MCF 10A (cell line): ENCODE measurements around the gene RAB12. TPM values are rescaled to one million over a fixed set of nuclear protein-coding genes. Genes with fewer than 3 reads are reported as not detected.
"Not testable (repeated sequence)": the region's sequence is repeated elsewhere in the genome, so short reads cannot be mapped to it uniquely, and the experiment has no call there.

Experiments used
- BruUV-seq: library from RNA; stranded (reverse); fragments of 400-500 nt; replicated peaks from 2 replicates; lab custom pipeline; 2021; lab: Mats Ljungman, UMichigan
- CTCF ChIA-PET: fragments of 300-600 bp; sonication (Branson Sonifier 250); formaldehyde crosslinking; extraction: SDS; loops from one replicate; lab custom pipeline; 2021; ENCODE audit warnings: antibody characterized with exemption, inconsistent platforms; lab: Yijun Ruan, JAX
- POLR2A ChIA-PET: fragments of 300-600, 350-650 bp; sonication (Branson Sonifier 250); formaldehyde crosslinking; extraction: SDS; loops from one replicate; lab custom pipeline; 2020; ENCODE audit warnings: antibody characterized with exemption, inconsistent platforms; lab: Yijun Ruan, JAX
- DNase-seq: peaks from one replicate; pipeline ENCODE4 v3.0.0-alpha.2; 2018; ENCODE audit not compliant: unreplicated experiment
- H3K27ac Mint-ChIP-seq: one replicate; pipeline ENCODE4 v1.8.0; 2022; ENCODE audit warnings: mild to moderate bottlenecking, low read depth, mixed read lengths; ENCODE audit not compliant: unreplicated experiment
- H3K27me3 Mint-ChIP-seq: one replicate; pipeline ENCODE4 v1.8.0; 2022; ENCODE audit warnings: mixed read lengths; ENCODE audit not compliant: insufficient read depth, unreplicated experiment
- H3K36me3 Mint-ChIP-seq: one replicate; pipeline ENCODE4 v1.8.0; 2022; ENCODE audit warnings: mild to moderate bottlenecking, moderate library complexity, mixed read lengths; ENCODE audit not compliant: insufficient read depth, unreplicated experiment
- H3K4me1 Mint-ChIP-seq: one replicate; pipeline ENCODE4 v1.8.0; 2022; ENCODE audit warnings: mixed read lengths; ENCODE audit not compliant: insufficient read depth, unreplicated experiment
- H3K4me3 Mint-ChIP-seq: one replicate; pipeline ENCODE4 v1.8.0; 2022; ENCODE audit warnings: mild to moderate bottlenecking, moderate library complexity, mixed read lengths; ENCODE audit not compliant: unreplicated experiment
- H3K9me3 Mint-ChIP-seq: one replicate; pipeline ENCODE4 v1.8.0; 2022; ENCODE audit warnings: mixed read lengths; ENCODE audit not compliant: unreplicated experiment
- intact Hi-C: fragments of 100-400 bp; cut with micrococcal nuclease; formaldehyde crosslinking; loops from 2 replicates; pipeline ENCODE4 v1.14.1; 2022
- total RNA-seq: library from RNA; stranded (reverse); gene quantifications from 2 replicates; pipeline ENCODE4 v1.2.3, GENCODE V29; 2022
- TF ChIP-seq, protein P1 (sequence below): fragments of 200-600 bp; IDR thresholded peaks from one replicate; pipeline ENCODE4 v1.8.0; 2022; ENCODE audit warnings: antibody characterized with exemption, mild to moderate bottlenecking; ENCODE audit not compliant: unreplicated experiment

RAB12 gene
- total RNA-seq, 1 experiment from 2014 or later, result 27.8 TPM

GRCh38 chr18:8617907-8618306 lies 8.7 kb downstream of the RAB12 start:
- peaks cover 29% of the 10 kb centered on the region for H3K4me1 Mint-ChIP-seq
- H3K9me3 Mint-ChIP-seq, result no peaks in the 10 kb centered on the region
- ChIA-PET CTCF (interaction anchor here (0.6 kb wide), 1 partner anchor 758 kb away, joined by 4 read pairs; no protein-coding TSS in a partner anchor), POLR2A (no interaction called here)
- no peaks in the 10 kb centered on the region for H3K27me3 Mint-ChIP-seq
- H3K36me3 Mint-ChIP-seq, result peaks cover 7% of the 10 kb centered on the region
- no peak overlapping the region for H3K27ac Mint-ChIP-seq
- DNase-seq, result no peak
- BruUV-seq, result no TSS peak
- TF ChIP-seq, protein P1, sequence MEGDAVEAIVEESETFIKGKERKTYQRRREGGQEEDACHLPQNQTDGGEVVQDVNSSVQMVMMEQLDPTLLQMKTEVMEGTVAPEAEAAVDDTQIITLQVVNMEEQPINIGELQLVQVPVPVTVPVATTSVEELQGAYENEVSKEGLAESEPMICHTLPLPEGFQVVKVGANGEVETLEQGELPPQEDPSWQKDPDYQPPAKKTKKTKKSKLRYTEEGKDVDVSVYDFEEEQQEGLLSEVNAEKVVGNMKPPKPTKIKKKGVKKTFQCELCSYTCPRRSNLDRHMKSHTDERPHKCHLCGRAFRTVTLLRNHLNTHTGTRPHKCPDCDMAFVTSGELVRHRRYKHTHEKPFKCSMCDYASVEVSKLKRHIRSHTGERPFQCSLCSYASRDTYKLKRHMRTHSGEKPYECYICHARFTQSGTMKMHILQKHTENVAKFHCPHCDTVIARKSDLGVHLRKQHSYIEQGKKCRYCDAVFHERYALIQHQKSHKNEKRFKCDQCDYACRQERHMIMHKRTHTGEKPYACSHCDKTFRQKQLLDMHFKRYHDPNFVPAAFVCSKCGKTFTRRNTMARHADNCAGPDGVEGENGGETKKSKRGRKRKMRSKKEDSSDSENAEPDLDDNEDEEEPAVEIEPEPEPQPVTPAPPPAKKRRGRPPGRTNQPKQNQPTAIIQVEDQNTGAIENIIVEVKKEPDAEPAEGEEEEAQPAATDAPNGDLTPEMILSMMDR, result no peak
- intact Hi-C loops, result no loop called here
- no peak overlapping the region for H3K4me3 Mint-ChIP-seq

DNA sequence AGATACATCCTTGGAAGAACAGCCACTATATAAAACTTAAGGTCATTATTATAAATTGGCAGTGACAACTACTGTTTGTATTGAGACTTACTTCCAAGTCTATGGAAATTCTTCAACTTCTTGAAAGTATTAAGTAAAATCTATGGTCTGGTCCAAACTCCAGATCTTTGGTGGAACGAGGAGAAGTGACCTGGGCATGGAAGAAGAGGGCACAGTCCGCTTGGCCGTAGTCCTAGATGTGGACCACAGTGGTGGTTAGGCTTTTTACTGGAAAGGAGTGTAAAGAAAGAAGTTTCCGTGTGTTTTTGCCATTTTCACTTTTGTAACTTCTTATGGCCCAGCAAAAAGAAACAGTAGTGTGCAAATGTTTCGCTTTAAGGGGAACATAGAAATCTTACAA lies 9.8 kb downstream of the RAB12 start:
- TF ChIP-seq, protein P1, result no peak
- ChIA-PET POLR2A (no interaction called here), CTCF (no interaction called here)
- Mint-ChIP-seq H3K4me1 (peaks cover 28% of the 10 kb centered on the region), H3K4me3 (no peak overlapping the region), H3K36me3 (peaks cover 7% of the 10 kb centered on the region), H3K27ac (no peak overlapping the region), H3K9me3 (no peaks in the 10 kb centered on the region), H3K27me3 (no peaks in the 10 kb centered on the region)
- DNase-seq, result no peak
- intact Hi-C loops, result no loop called here
- no TSS peak for BruUV-seq

DNA sequence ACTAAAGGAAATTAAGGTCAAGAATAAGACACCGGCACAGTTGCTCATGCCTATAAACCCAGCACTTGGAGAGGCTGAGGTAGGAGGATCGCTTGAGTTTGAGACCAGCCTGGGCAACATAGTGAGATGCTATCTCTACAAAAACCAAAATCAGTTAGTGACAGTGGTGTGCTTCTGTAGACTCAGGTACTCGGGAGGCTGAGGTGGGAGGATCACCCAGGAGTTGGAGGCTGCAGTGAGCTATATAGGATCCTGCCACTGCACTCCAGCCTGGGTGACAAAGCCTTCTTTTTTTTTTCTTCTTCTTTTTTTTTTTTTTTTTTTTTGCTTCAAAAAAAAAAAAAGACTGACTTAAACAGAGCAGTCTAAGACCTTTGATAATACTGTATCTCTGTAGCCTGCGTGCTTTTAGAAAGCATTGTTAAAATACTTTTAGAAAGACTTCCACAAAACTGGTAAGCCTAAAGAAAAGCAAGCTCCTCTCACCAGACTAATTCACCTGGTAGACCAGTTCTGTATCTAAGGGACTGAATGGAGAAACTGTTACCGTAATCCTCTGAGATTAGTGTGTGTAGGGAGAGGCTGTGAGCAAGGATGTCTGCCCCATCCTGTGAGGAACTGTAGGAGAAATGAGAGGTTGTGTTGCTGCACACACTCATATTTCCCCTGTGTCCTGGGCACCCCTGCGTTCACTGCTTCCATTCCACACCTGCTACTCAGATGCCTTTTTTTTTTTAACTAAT lies 10.8 kb downstream of the RAB12 start:
- H3K27me3 Mint-ChIP-seq, result no peaks in the 10 kb centered on the region
- no peaks in the 10 kb centered on the region for H3K9me3 Mint-ChIP-seq
- H3K4me3 Mint-ChIP-seq, result no peak overlapping the region
- H3K36me3 Mint-ChIP-seq, result peaks cover 15% of the 10 kb centered on the region
- H3K27ac Mint-ChIP-seq, result no peak overlapping the region
- TF ChIP-seq, protein P1, result no peak
- DNase-seq, result no peak
- peaks cover 24% of the 10 kb centered on the region for H3K4me1 Mint-ChIP-seq
- CTCF ChIA-PET, result no interaction called here
- POLR2A ChIA-PET, result no interaction called here
- intact Hi-C loops, result no loop called here
- BruUV-seq, result no TSS peak

DNA sequence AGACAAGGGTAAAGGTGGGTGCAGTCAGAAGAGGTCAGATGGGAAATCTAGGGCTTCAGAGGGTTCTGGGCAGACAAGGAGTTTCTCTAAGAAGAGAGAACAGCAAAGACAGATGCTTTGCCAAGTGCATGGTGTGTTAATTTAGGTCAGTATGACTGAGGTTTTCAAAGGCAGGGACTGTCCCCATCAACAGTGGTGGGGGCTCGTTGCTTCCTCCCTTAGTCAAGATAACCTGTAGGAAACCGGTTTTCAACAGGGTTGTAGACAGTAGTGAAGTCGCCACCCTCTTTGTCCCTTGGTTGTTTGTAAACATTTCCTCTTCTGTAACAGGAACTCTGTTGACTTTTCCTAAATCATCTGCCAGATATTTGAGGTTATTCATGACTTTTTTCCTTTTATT lies 11.6 kb downstream of the RAB12 start:
- no peak for DNase-seq
- no peak overlapping the region for H3K4me3 Mint-ChIP-seq
- BruUV-seq, result no TSS peak
- no peaks in the 10 kb centered on the region for H3K9me3 Mint-ChIP-seq
- intact Hi-C loops, result no loop called here
- ChIA-PET CTCF (no interaction called here), POLR2A (no interaction called here)
- H3K36me3 Mint-ChIP-seq, result peaks cover 22% of the 10 kb centered on the region
- TF ChIP-seq, protein P1, result no peak
- no peak overlapping the region for H3K27ac Mint-ChIP-seq
- no peaks in the 10 kb centered on the region for H3K27me3 Mint-ChIP-seq
- H3K4me1 Mint-ChIP-seq, result peaks cover 18% of the 10 kb centered on the region

- Mint-ChIP-seq H3K4me1 (peaks cover 12% of the 10 kb centered on the region), H3K36me3 (peaks cover 30% of the 10 kb centered on the region), H3K27ac (peak overlapping the region; percentile 39)
- DNase-seq, H3K27me3 Mint-ChIP-seq, H3K9me3 Mint-ChIP-seq, BruUV-seq, intact Hi-C loops, H3K4me3 Mint-ChIP-seq, CTCF ChIA-PET: not testable (repeated sequence)
- POLR2A ChIA-PET, result interaction anchor here (2.6 kb wide), 1 partner anchor 13 kb away, joined by 12 read pairs; the partner anchor contains the start of gene RAB12
Observed at GRCh38 chr18:8622625-8623024, 13.4 kb downstream of the RAB12 start.
